HEK293 (cell line): ENCODE data around the gene SLC35D3.

ENCODE experiments used
- CTCF ChIP-seq: fragments of 450-650 bp; formaldehyde crosslinking; IDR thresholded peaks from 2 replicates; pipeline ENCODE4 v1.5.1; 2016; ENCODE audit warnings: missing biosample characterization, missing genetic modification characterization
- TCF7L2 ChIP-seq: IDR thresholded peaks from 2 replicates; pipeline ENCODE4 v1.6.1; 2011; ENCODE audit warnings: low read depth, mild to moderate bottlenecking, inconsistent platforms, low read length, moderate library complexity, borderline replicate concordance
- ZNF184 ChIP-seq: fragments of 450-650 bp; IDR thresholded peaks from 2 replicates; pipeline ENCODE4 v1.5.1; 2018; ENCODE audit warnings: missing biosample characterization, mild to moderate bottlenecking, missing genetic modification characterization
- ZNF2 ChIP-seq: fragments of 450-650 bp; formaldehyde crosslinking; IDR thresholded peaks from 2 replicates; pipeline ENCODE4 v1.5.1; 2016; ENCODE audit warnings: missing biosample characterization, missing genetic modification characterization
- TF ChIP-seq, protein P1 (sequence below): fragments of 450-650 bp; formaldehyde crosslinking; IDR thresholded peaks from 2 replicates; pipeline ENCODE4 v1.5.1; 2016; ENCODE audit warnings: missing biosample characterization, missing genetic modification characterization

DNA sequence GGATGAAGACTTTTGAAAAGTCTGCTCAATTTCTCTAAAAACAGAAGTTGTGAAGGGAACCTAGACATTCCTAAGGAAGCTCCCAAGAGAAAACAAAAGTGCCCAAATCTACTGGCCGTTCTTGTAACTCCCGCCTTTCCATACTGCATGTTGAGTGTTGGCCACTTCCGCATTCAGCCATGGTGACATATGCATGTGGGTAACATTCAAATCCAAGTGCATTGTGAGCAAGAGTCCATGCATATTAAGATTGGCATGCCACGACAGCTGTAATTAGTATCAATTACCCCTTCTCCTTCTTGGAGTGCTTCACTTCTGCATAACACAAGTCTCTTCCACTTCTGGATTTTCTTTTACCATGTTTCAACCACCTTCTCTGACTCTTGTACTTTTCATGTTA, 8.4 kb downstream of the SLC35D3 start:
- TF ChIP-seq CTCF (tag by site-specific recombination) (no peak), ZNF2 (tag by site-specific recombination) (no peak), ZNF184 (tag by site-specific recombination) (no peak), TCF7L2 (no peak)
- TF ChIP-seq, protein P1, sequence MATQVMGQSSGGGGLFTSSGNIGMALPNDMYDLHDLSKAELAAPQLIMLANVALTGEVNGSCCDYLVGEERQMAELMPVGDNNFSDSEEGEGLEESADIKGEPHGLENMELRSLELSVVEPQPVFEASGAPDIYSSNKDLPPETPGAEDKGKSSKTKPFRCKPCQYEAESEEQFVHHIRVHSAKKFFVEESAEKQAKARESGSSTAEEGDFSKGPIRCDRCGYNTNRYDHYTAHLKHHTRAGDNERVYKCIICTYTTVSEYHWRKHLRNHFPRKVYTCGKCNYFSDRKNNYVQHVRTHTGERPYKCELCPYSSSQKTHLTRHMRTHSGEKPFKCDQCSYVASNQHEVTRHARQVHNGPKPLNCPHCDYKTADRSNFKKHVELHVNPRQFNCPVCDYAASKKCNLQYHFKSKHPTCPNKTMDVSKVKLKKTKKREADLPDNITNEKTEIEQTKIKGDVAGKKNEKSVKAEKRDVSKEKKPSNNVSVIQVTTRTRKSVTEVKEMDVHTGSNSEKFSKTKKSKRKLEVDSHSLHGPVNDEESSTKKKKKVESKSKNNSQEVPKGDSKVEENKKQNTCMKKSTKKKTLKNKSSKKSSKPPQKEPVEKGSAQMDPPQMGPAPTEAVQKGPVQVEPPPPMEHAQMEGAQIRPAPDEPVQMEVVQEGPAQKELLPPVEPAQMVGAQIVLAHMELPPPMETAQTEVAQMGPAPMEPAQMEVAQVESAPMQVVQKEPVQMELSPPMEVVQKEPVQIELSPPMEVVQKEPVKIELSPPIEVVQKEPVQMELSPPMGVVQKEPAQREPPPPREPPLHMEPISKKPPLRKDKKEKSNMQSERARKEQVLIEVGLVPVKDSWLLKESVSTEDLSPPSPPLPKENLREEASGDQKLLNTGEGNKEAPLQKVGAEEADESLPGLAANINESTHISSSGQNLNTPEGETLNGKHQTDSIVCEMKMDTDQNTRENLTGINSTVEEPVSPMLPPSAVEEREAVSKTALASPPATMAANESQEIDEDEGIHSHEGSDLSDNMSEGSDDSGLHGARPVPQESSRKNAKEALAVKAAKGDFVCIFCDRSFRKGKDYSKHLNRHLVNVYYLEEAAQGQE (tag by site-specific recombination), result no peak
